Measurements from ENCODE around the gene PILRA. TPM values are rescaled to one million over a fixed set of nuclear protein-coding genes. Genes with fewer than 3 reads are reported as not detected.
A peak's percentile ranks its signal among the peaks of the same experiment; 100 is the strongest.

PILRA gene
- total and polyA plus RNA-seq, 10 of the 15 experiments (the other 5 are each of a cell fraction or from before 2014, with no cell fraction given), result 6.6 to 43.3 (median 11.5) TPM

DNA sequence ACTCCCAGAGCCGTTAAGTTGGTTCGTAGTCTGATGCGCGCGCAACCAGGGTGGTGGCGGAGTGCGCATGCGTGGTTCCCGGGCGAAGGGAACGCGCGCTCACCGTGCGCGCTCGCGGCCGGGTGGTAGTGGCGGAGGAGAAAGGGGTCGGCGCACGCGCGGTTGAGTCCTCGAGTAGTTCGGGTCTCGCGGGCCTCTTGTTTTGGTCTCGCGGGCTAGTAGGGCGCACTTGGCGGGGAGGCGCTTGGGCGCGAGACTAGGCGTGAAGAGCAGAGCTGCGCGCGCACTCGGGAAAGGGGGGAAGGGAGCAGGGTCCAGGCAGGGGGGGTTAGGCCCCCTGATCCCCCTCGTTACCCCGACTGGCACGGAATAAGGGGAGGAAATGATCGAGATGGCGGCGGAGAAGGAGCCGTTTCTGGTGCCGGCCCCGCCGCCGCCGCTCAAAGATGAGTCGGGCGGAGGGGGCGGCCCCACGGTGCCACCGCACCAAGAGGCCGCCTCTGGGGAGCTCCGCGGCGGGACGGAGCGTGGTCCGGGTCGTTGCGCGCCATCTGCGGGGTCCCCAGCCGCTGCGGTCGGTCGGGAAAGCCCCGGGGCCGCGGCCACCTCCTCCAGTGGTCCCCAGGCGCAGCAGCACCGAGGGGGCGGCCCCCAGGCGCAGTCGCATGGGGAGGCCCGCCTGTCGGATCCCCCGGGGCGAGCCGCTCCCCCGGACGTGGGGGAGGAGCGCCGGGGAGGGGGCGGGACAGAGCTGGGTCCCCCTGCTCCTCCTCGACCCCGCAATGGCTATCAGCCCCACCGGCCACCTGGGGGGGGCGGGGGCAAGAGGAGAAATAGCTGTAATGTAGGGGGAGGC is 56.6 kb downstream of the PILRA start, which contains the start of gene MEPCE (continued):
- TF ChIP-seq SUPT20H (IDR thresholded peaks at IDR 0.05; ENCODE audit: borderline replicate concordance, control insufficient read depth, low read depth, low read length) (no peak), WRNIP1 (IDR thresholded peaks at IDR 0.05; ENCODE audit: borderline replicate concordance, low read depth, low read length) (no peak), CBX5 (IDR thresholded peaks at IDR 0.05; ENCODE audit: low read depth) (no peak), TCF12 (IDR thresholded peaks at IDR 0.05; ENCODE audit: low read depth, low read length) (peak; percentile 48; the same call in 1 of the 2 replicates), HCFC1 (IDR thresholded peaks at IDR 0.05; ENCODE audit: low read length) (no peak), DPF2 (IDR thresholded peaks at IDR 0.05) (peak; percentile 99), ZZZ3 (IDR thresholded peaks at IDR 0.05; ENCODE audit: control insufficient read depth, insufficient read length, low read depth) (no peak), RBBP5 (conservative IDR thresholded peaks at IDR 0.05) (no peak), RCOR1 (conservative IDR thresholded peaks at IDR 0.05; ENCODE audit: low read depth, low read length) (no peak), BCLAF1 (IDR thresholded peaks at IDR 0.05) (no peak), ESRRA (IDR thresholded peaks at IDR 0.05; ENCODE audit: low read length) (no peak), ATF2 (IDR thresholded peaks at IDR 0.05; ENCODE audit: low read length) (no peak), KLF5 (IDR thresholded peaks at IDR 0.05; ENCODE audit: partially characterized antibody) (peak; percentile 82), SREBF1 (IDR thresholded peaks at IDR 0.05; ENCODE audit: low read length) (no peak), ETV6 (conservative IDR thresholded peaks at IDR 0.05 in 1 of 2, IDR thresholded peaks at IDR 0.05 in 1 of 2; ENCODE audit: borderline replicate concordance in 1 of 2, low read depth in 1 of 2) (no peak), PAX5 (IDR thresholded peaks at IDR 0.05; ENCODE audit: borderline replicate concordance, low read depth, low read length) (peak; percentile 35; the same call in 1 of the 2 replicates), NR2C2 (IDR thresholded peaks at IDR 0.05; ENCODE audit: borderline replicate concordance, control insufficient read depth, insufficient read length, low read depth) (no peak), IKZF2 (IDR thresholded peaks at IDR 0.05) (no peak), NFIC (IDR thresholded peaks at IDR 0.05; ENCODE audit: low read depth, low read length) (no peak), NRF1 (conservative IDR thresholded peaks at IDR 0.05; ENCODE audit: low read depth, low read length) (peak; percentile 27; the same call in 1 of the 2 replicates), RAD51 (IDR thresholded peaks at IDR 0.05) (no peak), HDGF (IDR thresholded peaks at IDR 0.05) (no peak)
- TF ChIP-seq, protein P1, sequence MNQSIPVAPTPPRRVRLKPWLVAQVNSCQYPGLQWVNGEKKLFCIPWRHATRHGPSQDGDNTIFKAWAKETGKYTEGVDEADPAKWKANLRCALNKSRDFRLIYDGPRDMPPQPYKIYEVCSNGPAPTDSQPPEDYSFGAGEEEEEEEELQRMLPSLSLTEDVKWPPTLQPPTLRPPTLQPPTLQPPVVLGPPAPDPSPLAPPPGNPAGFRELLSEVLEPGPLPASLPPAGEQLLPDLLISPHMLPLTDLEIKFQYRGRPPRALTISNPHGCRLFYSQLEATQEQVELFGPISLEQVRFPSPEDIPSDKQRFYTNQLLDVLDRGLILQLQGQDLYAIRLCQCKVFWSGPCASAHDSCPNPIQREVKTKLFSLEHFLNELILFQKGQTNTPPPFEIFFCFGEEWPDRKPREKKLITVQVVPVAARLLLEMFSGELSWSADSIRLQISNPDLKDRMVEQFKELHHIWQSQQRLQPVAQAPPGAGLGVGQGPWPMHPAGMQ (IDR thresholded peaks at IDR 0.05; ENCODE audit: borderline replicate concordance), result no peak
- TF ChIP-seq, protein P2, sequence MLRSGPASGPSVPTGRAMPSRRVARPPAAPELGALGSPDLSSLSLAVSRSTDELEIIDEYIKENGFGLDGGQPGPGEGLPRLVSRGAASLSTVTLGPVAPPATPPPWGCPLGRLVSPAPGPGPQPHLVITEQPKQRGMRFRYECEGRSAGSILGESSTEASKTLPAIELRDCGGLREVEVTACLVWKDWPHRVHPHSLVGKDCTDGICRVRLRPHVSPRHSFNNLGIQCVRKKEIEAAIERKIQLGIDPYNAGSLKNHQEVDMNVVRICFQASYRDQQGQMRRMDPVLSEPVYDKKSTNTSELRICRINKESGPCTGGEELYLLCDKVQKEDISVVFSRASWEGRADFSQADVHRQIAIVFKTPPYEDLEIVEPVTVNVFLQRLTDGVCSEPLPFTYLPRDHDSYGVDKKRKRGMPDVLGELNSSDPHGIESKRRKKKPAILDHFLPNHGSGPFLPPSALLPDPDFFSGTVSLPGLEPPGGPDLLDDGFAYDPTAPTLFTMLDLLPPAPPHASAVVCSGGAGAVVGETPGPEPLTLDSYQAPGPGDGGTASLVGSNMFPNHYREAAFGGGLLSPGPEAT (IDR thresholded peaks at IDR 0.05; ENCODE audit: low read depth), result no peak
